GM12878 (cell line): ENCODE measurements around the gene NOP14. TPM values are rescaled to one million over a fixed set of nuclear protein-coding genes. Genes with fewer than 3 reads are reported as not detected.

ENCODE experiments used
- ATAC-seq: fragments of 200-7000 bp; cut with Tn5 transposase; 3 replicates; pipeline ENCODE4 v1.9.1; 2020; ENCODE audit warnings: mild to moderate bottlenecking, moderate library complexity
- BruUV-seq: library from RNA; stranded (reverse); fragments of 400-500 nt; replicated peaks from 2 replicates; lab custom pipeline; 2021; lab: Mats Ljungman, UMichigan
- CTCF ChIA-PET: fragments of 300-600 bp; sonication (Branson Sonifier 250); formaldehyde crosslinking; extraction: SDS; loops from one replicate; lab custom pipeline; 2021; ENCODE audit warnings: inconsistent platforms; lab: Yijun Ruan, JAX
- POLR2A ChIA-PET: fragments of 350-600 bp; formaldehyde crosslinking; extraction: SDS; loops from one replicate; lab custom pipeline; 2021; ENCODE audit warnings: inconsistent platforms; lab: Charles Lee
- RAD21 ChIA-PET: fragments of 300-600 bp; sonication (Branson Sonifier 250); formaldehyde crosslinking; loops from one replicate; lab custom pipeline; 2023; ENCODE audit warnings: antibody characterized with exemption; ENCODE audit not compliant: unreplicated experiment; lab: Charles Lee
- SMC1A ChIA-PET: fragments of 300-600 bp; sonication (Branson Sonifier 250); formaldehyde crosslinking; loops from one replicate; lab custom pipeline; 2023; ENCODE audit not compliant: unreplicated experiment, uncharacterized antibody; lab: Charles Lee
- DNase-seq: peaks from one replicate; pipeline ENCODE4 v3.0.0-alpha.2; 2011; ENCODE audit warnings: low read depth, low spot score
- FAIRE-seq: peaks from 3 replicates; lab custom pipeline; 2011; peaks lifted over from hg19 to GRCh38; lab: Jason Lieb, UNC
- H2AFZ ChIP-seq: 2 replicates; pipeline ENCODE4 v1.6.0; 2011; ENCODE audit warnings: low read depth, low read length, control low read depth; ENCODE audit not compliant: control insufficient read depth
- H3K27ac ChIP-seq: 2 replicates; pipeline ENCODE4 v1.5.1; 2011; ENCODE audit warnings: control low read depth; ENCODE audit not compliant: control insufficient read depth, insufficient read depth
- H3K27me3 ChIP-seq, 2 experiments: replicated peaks in 1 of 2; 2 replicates each; pipeline versions ENCODE4 v1.6.0 to v1.6.1; 2011; ENCODE audit warnings: low read length in 1 of 2; ENCODE audit not compliant: control insufficient read depth in 2 of 2, insufficient read depth in 2 of 2
- H3K36me3 ChIP-seq, 2 experiments: 2 replicates each; pipeline ENCODE4 v1.5.1; 2011; ENCODE audit warnings: low read length in 1 of 2; ENCODE audit not compliant: control insufficient read depth in 2 of 2, insufficient read depth in 2 of 2
- H3K4me1 ChIP-seq: 2 replicates; pipeline ENCODE4 v1.6.1; 2011; ENCODE audit warnings: mild to moderate bottlenecking, low read length, moderate library complexity, mixed read lengths; ENCODE audit not compliant: control insufficient read depth, insufficient read depth
- H3K4me2 ChIP-seq: 2 replicates; pipeline ENCODE4 v1.6.0; 2011; ENCODE audit warnings: control low read depth; ENCODE audit not compliant: control insufficient read depth, insufficient read depth
- H3K4me3 ChIP-seq: fragments of 200-600 bp; sonication (generic); 2 replicates; pipeline ENCODE4 v1.5.1; 2016
- H3K79me2 ChIP-seq: 2 replicates; pipeline ENCODE4 v1.6.0; 2011; ENCODE audit warnings: low read length; ENCODE audit not compliant: control insufficient read depth, insufficient read depth
- H3K9ac ChIP-seq: 2 replicates; pipeline ENCODE4 v1.8.0; 2011; ENCODE audit warnings: low read length, control low read depth, mixed read lengths; ENCODE audit not compliant: control insufficient read depth, insufficient read depth
- H3K9me3 ChIP-seq: replicated peaks from 3 replicates; pipeline ENCODE4 v1.5.1; 2011; ENCODE audit warnings: mild to moderate bottlenecking, low read length; ENCODE audit not compliant: control insufficient read depth, insufficient read depth
- H4K20me1 ChIP-seq: 2 replicates; pipeline ENCODE4 v1.6.0; 2011; ENCODE audit not compliant: control insufficient read depth, insufficient read depth
- ATF3 ChIP-seq: IDR thresholded peaks from 2 replicates; pipeline ENCODE4 v1.6.1; 2011; ENCODE audit warnings: low read depth, mild to moderate bottlenecking, low read length, moderate library complexity, borderline replicate concordance; ENCODE audit errors: extremely low read depth
- BACH1 ChIP-seq: fragments of 450-650 bp; IDR thresholded peaks from 2 replicates; pipeline ENCODE4 v1.6.1; 2017; ENCODE audit warnings: mild to moderate bottlenecking, borderline replicate concordance
- EGR1 ChIP-seq, 2 experiments: IDR thresholded peaks; 1 replicate in 1 of 2; 2 replicates in 1 of 2; pipeline ENCODE4 v1.6.1; 2011 to 2012; ENCODE audit warnings: low read depth in 2 of 2, low read length in 2 of 2, borderline replicate concordance in 1 of 2, mild to moderate bottlenecking in 1 of 2, moderate library complexity in 1 of 2
- EP300 ChIP-seq, 2 experiments: fragments of 150-350 bp in 1 of 2; IDR thresholded peaks; 2 replicates each; pipeline ENCODE4 v1.6.1; 2011 to 2012; ENCODE audit warnings: low read depth in 2 of 2, low read length in 2 of 2, borderline replicate concordance in 1 of 2, improper control_type of control experiment in 1 of 2, inconsistent platforms in 1 of 2; ENCODE audit not compliant: control insufficient read depth in 1 of 2
- FOXM1 ChIP-seq: IDR thresholded peaks from 2 replicates; pipeline ENCODE4 v1.6.1; 2012; ENCODE audit warnings: low read depth, mild to moderate bottlenecking, inconsistent platforms, low read length, moderate library complexity
- HDAC2 ChIP-seq: fragments of 200-600 bp; sonication (generic); IDR thresholded peaks from 2 replicates; pipeline ENCODE4 v1.6.1; 2017
- IRF5 ChIP-seq: fragments of 450-650 bp; IDR thresholded peaks from 2 replicates; pipeline ENCODE4 v1.6.1; 2017; ENCODE audit warnings: borderline replicate concordance
- MTA3 ChIP-seq: IDR thresholded peaks from 2 replicates; pipeline ENCODE4 v1.6.1; 2012; ENCODE audit warnings: low read length, inconsistent platforms, borderline replicate concordance
- MYC ChIP-seq: IDR thresholded peaks from 2 replicates; pipeline ENCODE4 v1.6.1; 2011; ENCODE audit warnings: mild to moderate bottlenecking, low read length, moderate library complexity, inconsistent platforms; ENCODE audit not compliant: insufficient read depth, insufficient replicate concordance, insufficient read length, severe bottlenecking
- PAX5 ChIP-seq: IDR thresholded peaks from 2 replicates; pipeline ENCODE4 v1.6.1; 2011; ENCODE audit warnings: low read depth, low read length, borderline replicate concordance
- STAT3 ChIP-seq: IDR thresholded peaks from 2 replicates; pipeline ENCODE4 v1.6.1; 2011; ENCODE audit warnings: low read depth, low read length, improper control_type of control experiment
- USF2 ChIP-seq: IDR thresholded peaks from 2 replicates; pipeline ENCODE4 v1.6.1; 2011; ENCODE audit warnings: low read depth, low read length, improper control_type of control experiment, borderline replicate concordance
- ZBED1 ChIP-seq: IDR thresholded peaks from 2 replicates; pipeline ENCODE4 v1.6.1; 2016; ENCODE audit warnings: borderline replicate concordance
- ZSCAN29 ChIP-seq: fragments of 450-650 bp; IDR thresholded peaks from 2 replicates; pipeline ENCODE4 v1.6.1; 2017; ENCODE audit warnings: mild to moderate bottlenecking, moderate library complexity
- WGBS: methylation state at CpG from one replicate; pipeline ENCODE4 v1.1.6; 2016; ENCODE audit warnings: low lambda C conversion rate; ENCODE audit not compliant: insufficient replicate concordance, insufficient coverage; ENCODE audit errors: missing lambda C conversion rate; 5-methylcytosine and 5-hydroxymethylcytosine counted together
- in situ Hi-C: fragments of 300-500 bp; cut with MboI; formaldehyde crosslinking; loops from 9 replicates; pipeline ENCODE4 v1.14.3; 2018; ENCODE audit warnings: mixed read lengths
- intact Hi-C: fragments of 100-400 bp; cut with micrococcal nuclease; formaldehyde crosslinking; loops from one replicate; pipeline ENCODE4 v1.14.2; 2022; ENCODE audit not compliant: unreplicated experiment
- polyA plus RNA-seq, 11 experiments: library from polyadenylated mRNA; depleted of rRNA in 4 of 11; unstranded in 6 of 11; stranded (reverse) in 5 of 11; fragments of >200 nt; fragmentation: Nextera tagmentation in 4 of 11; fragmentation: Illumina TruSeq in 1 of 11; extraction: Ambion mirVana in 4 of 11; extraction: Trizol in 1 of 11; gene quantifications; 1 replicate in 1 of 11; 2 replicates in 10 of 11; pipeline versions ENCODE4 v1.2.1 to v1.2.3, GENCODE V29; 2011 to 2016; ENCODE audit warnings: inconsistent platforms in 2 of 11, missing spikeins in 2 of 11, low read depth in 1 of 11
- total RNA-seq, 4 experiments: library from RNA; depleted of rRNA in 3 of 4; stranded (reverse); fragments of >200 nt in 3 of 4; fragmentation: Illumina TruSeq in 1 of 4; extraction: Trizol in 1 of 4; gene quantifications; 2 replicates each; pipeline versions ENCODE4 v1.2.1 to v1.2.3, GENCODE V29; 2013 to 2021

The NOP14 gene
- total and polyA plus RNA-seq, 10 of the 15 experiments (the other 5 are each of a cell fraction or from before 2014, with no cell fraction given): 13.8 to 80.6 (median 49.7) TPM

- no peak overlapping the region for H3K4me2 ChIP-seq
- WGBS: 44% methylated on average over 2 of the region's 2 CpGs
- H3K27me3 ChIP-seq: no peaks in the 10 kb centered on the region; a peak in 1 of 4 replicates
- H3K9ac ChIP-seq: no peak overlapping the region
- no peak for FAIRE-seq
- H3K4me1 ChIP-seq: peaks cover 6% of the 10 kb centered on the region
- intact Hi-C loops: no loop called here
- ChIA-PET CTCF (interaction anchor here (0.6 to 3.3 kb wide), 5 partner anchors 9 to 99 kb away, joined by 3 to 32 read pairs (median 3); no protein-coding TSS in a partner anchor), POLR2A (no interaction called here), SMC1A (interaction anchor here (1.0 to 1.6 kb wide), 2 partner anchors 9 to 30 kb away, joined by 4 to 5 read pairs; no protein-coding TSS in a partner anchor)
- DNase-seq: no peak
- H2AFZ ChIP-seq: no peak overlapping the region
- no peaks in the 10 kb centered on the region for H3K9me3 ChIP-seq
- no TSS peak for BruUV-seq
- TF ChIP-seq BACH1: no peak
- no peak for TF ChIP-seq IRF5
- no peak for TF ChIP-seq ATF3
- no peak for TF ChIP-seq EGR1 (IDR thresholded peaks at IDR 0.05; ENCODE audit: borderline replicate concordance in 1 of 2, low read depth in 2 of 2, low read length in 2 of 2)
- no peak for TF ChIP-seq PAX5
- TF ChIP-seq EP300 (IDR thresholded peaks at IDR 0.05; ENCODE audit: borderline replicate concordance in 1 of 2, control insufficient read depth in 1 of 2, low read depth in 2 of 2, low read length in 2 of 2): no peak
- TF ChIP-seq HDAC2: no peak
- no peak for TF ChIP-seq MYC
- no peak for TF ChIP-seq ZBED1
- no peak for TF ChIP-seq FOXM1
- no peak for TF ChIP-seq USF2
- TF ChIP-seq STAT3: no peak
- TF ChIP-seq ZSCAN29: no peak
- TF ChIP-seq MTA3: no peak
- TF ChIP-seq, all 136 proteins: peak for 0
- H4K20me1 ChIP-seq: no peaks in the 10 kb centered on the region
- H3K4me3 ChIP-seq: no peak overlapping the region
- RAD21 ChIA-PET: no interaction called here
- no peak for ATAC-seq
- H3K79me2 ChIP-seq: no peaks in the 10 kb centered on the region
- H3K36me3 ChIP-seq: no peaks in the 10 kb centered on the region
- in situ Hi-C loops: no loop called here
- H3K27ac ChIP-seq: no peak overlapping the region
These were observed 44.5 kb upstream of the NOP14 start for GRCh38 chr4:3007724-3008123.
